Activated naive CD8-positive, alpha-beta T cell treated with anti-CD3 and anti-CD28 coated beads, Interleukin-2, amount 50 U/mL, for 24 hours (primary cell): Measurements from ENCODE around the gene TRIM63.
"Not testable (repeated sequence)": the region's sequence is repeated elsewhere in the genome, so short reads cannot be mapped to it uniquely, and the experiment has no call there.

Source experiments
- ATAC-seq: fragments of 150-1000 bp; cut with Tn5 transposase; one replicate; pipeline ENCODE4 v1.10.0; 2021
- DNase-seq: peaks from one replicate; pipeline ENCODE4 v3.0.0; 2021
- H3K27ac Mint-ChIP-seq: one replicate; pipeline ENCODE4 v1.8.0; 2021; ENCODE audit warnings: mild to moderate bottlenecking, mixed read lengths
- H3K27me3 Mint-ChIP-seq: one replicate; pipeline ENCODE4 v1.8.0; 2021; ENCODE audit warnings: mixed read lengths
- H3K36me3 Mint-ChIP-seq: one replicate; pipeline ENCODE4 v1.8.0; 2021; ENCODE audit warnings: low read depth, mixed read lengths
- H3K4me1 Mint-ChIP-seq: one replicate; pipeline ENCODE4 v1.8.0; 2021; ENCODE audit warnings: mixed read lengths
- H3K4me3 Mint-ChIP-seq: one replicate; pipeline ENCODE4 v1.8.0; 2021; ENCODE audit warnings: mild to moderate bottlenecking, moderate library complexity, mixed read lengths
- H3K9me3 Mint-ChIP-seq: one replicate; pipeline ENCODE4 v1.8.0; 2021; ENCODE audit warnings: mixed read lengths

The TRIM63 gene

GRCh38 chr1:26067432-26067911 is at the start of gene TRIM63:
TRIM63 (minus strand) TSS chr1:26067630; CDS start chr1:26067494, 136 bp downstream.
- Mint-ChIP-seq H3K4me1 (no peaks in the 10 kb centered on the region), H3K9me3 (no peaks in the 10 kb centered on the region), H3K36me3 (no peaks in the 10 kb centered on the region), H3K4me3 (no peak within 1 kb of the TSS), H3K27me3 (peaks cover 15% of the 10 kb centered on the region), H3K27ac (no peak within 1 kb of the TSS)
- ATAC-seq (no peak), DNase-seq (no peak)

GRCh38 chr1:26114165-26114927 is 46.9 kb upstream of the TRIM63 start:
- peaks cover 10% of the 10 kb centered on the region for H3K36me3 Mint-ChIP-seq
- DNase-seq (no peak), ATAC-seq (no peak)
- no peaks in the 10 kb centered on the region for H3K9me3 Mint-ChIP-seq
- H3K4me3 Mint-ChIP-seq = no peak overlapping the region
- no peaks in the 10 kb centered on the region for H3K27me3 Mint-ChIP-seq
- H3K27ac Mint-ChIP-seq = no peak overlapping the region
- H3K4me1 Mint-ChIP-seq = peaks cover 26% of the 10 kb centered on the region

- Mint-ChIP-seq H3K36me3 (peaks cover 7% of the 10 kb centered on the region), H3K27me3 (no peaks in the 10 kb centered on the region), H3K9me3 (no peaks in the 10 kb centered on the region), H3K4me1 (peaks cover 24% of the 10 kb centered on the region), H3K4me3 (peak overlapping the region; percentile 85), H3K27ac (peak overlapping the region; percentile 81)
- DNase-seq (no peak), ATAC-seq (peak; percentile 10)
These were observed 45.0 kb upstream of the TRIM63 start for GRCh38 chr1:26112407-26112775.

GRCh38 chr1:26111530-26112406 is 44.3 kb upstream of the TRIM63 start, which contains the start of gene PDIK1L:
PDIK1L (plus strand) TSS chr1:26111824; CDS start chr1:26114309, 2,485 bp downstream.
- DNase-seq = peak; percentile 97
- Mint-ChIP-seq H3K9me3 (no peaks in the 10 kb centered on the region), H3K27ac (peak within 1 kb of the TSS; percentile 92), H3K4me1 (peaks cover 23% of the 10 kb centered on the region), H3K4me3 (peak within 1 kb of the TSS; percentile 85), H3K27me3 (no peaks in the 10 kb centered on the region), H3K36me3 (peaks cover 7% of the 10 kb centered on the region)
- peak; percentile 85 for ATAC-seq

- no peaks in the 10 kb centered on the region for H3K9me3 Mint-ChIP-seq
- H3K27ac Mint-ChIP-seq = peak overlapping the region; percentile 68
- DNase-seq (peak; percentile 74), ATAC-seq (peak; percentile 48)
- H3K27me3 Mint-ChIP-seq = no peaks in the 10 kb centered on the region
- H3K36me3 Mint-ChIP-seq = peaks cover 7% of the 10 kb centered on the region
- H3K4me1 Mint-ChIP-seq = peaks cover 23% of the 10 kb centered on the region
- H3K4me3 Mint-ChIP-seq = peak overlapping the region; percentile 85
These were observed 43.5 kb upstream of the TRIM63 start for GRCh38 chr1:26110731-26111529.

- H3K4me1 Mint-ChIP-seq = peaks cover 27% of the 10 kb centered on the region
- ATAC-seq (no peak), DNase-seq (no peak)
- peak overlapping the region; percentile 68 for H3K27ac Mint-ChIP-seq
- peaks cover 5% of the 10 kb centered on the region for H3K36me3 Mint-ChIP-seq
- peaks cover 1% of the 10 kb centered on the region for H3K27me3 Mint-ChIP-seq
- peak overlapping the region; percentile 85 for H3K4me3 Mint-ChIP-seq
- H3K9me3 Mint-ChIP-seq = no peaks in the 10 kb centered on the region
These were observed 42.1 kb upstream of the TRIM63 start for GRCh38 chr1:26109229-26110164.

- not testable (repeated sequence) for H3K4me3 Mint-ChIP-seq, H3K9me3 Mint-ChIP-seq, H3K36me3 Mint-ChIP-seq, DNase-seq, H3K27ac Mint-ChIP-seq, ATAC-seq, H3K27me3 Mint-ChIP-seq
- peaks cover 11% of the 10 kb centered on the region for H3K4me1 Mint-ChIP-seq
These were observed 37.8 kb upstream of the TRIM63 start for GRCh38 chr1:26105226-26105548.

GRCh38 chr1:26102526-26102925 is 35.1 kb upstream of the TRIM63 start:
- H3K27ac Mint-ChIP-seq = no peak overlapping the region
- DNase-seq (no peak), ATAC-seq (no peak)
- H3K9me3 Mint-ChIP-seq = no peaks in the 10 kb centered on the region
- H3K36me3 Mint-ChIP-seq = no peaks in the 10 kb centered on the region
- H3K27me3 Mint-ChIP-seq = peaks cover 5% of the 10 kb centered on the region
- no peak overlapping the region for H3K4me3 Mint-ChIP-seq
- peaks cover 11% of the 10 kb centered on the region for H3K4me1 Mint-ChIP-seq

- Mint-ChIP-seq H3K4me1 (peaks cover 11% of the 10 kb centered on the region), H3K27ac (no peak overlapping the region)
These were observed 34.7 kb upstream of the TRIM63 start for GRCh38 chr1:26102119-26102518.

GRCh38 chr1:26100204-26100603 is 32.8 kb upstream of the TRIM63 start:
- H3K4me1 Mint-ChIP-seq, DNase-seq, H3K36me3 Mint-ChIP-seq, H3K4me3 Mint-ChIP-seq, H3K9me3 Mint-ChIP-seq, ATAC-seq, H3K27me3 Mint-ChIP-seq, H3K27ac Mint-ChIP-seq: not testable (repeated sequence)

More at GRCh38 chr1:26102119-26102518, 34.7 kb upstream of the TRIM63 start:
- ATAC-seq (no peak), DNase-seq (no peak)
- Mint-ChIP-seq H3K36me3 (no peaks in the 10 kb centered on the region), H3K4me3 (no peak overlapping the region), H3K27me3 (peaks cover 5% of the 10 kb centered on the region), H3K9me3 (no peaks in the 10 kb centered on the region)

- H3K9me3 Mint-ChIP-seq = no peaks in the 10 kb centered on the region
- no peak for ATAC-seq
These were observed 32.4 kb upstream of the TRIM63 start for GRCh38 chr1:26099780-26100179.

GRCh38 chr1:26098602-26099001 is 31.2 kb upstream of the TRIM63 start:
- ATAC-seq (no peak), DNase-seq (no peak)
- H3K4me1 Mint-ChIP-seq = peaks cover 3% of the 10 kb centered on the region
- no peak overlapping the region for H3K4me3 Mint-ChIP-seq
- no peak overlapping the region for H3K27ac Mint-ChIP-seq
- peaks cover 3% of the 10 kb centered on the region for H3K27me3 Mint-ChIP-seq
- no peaks in the 10 kb centered on the region for H3K9me3 Mint-ChIP-seq
- H3K36me3 Mint-ChIP-seq = no peaks in the 10 kb centered on the region

More at GRCh38 chr1:26099780-26100179, 32.4 kb upstream of the TRIM63 start:
- Mint-ChIP-seq H3K4me1 (peaks cover 6% of the 10 kb centered on the region), H3K4me3 (no peak overlapping the region), H3K27ac (no peak overlapping the region), H3K36me3 (no peaks in the 10 kb centered on the region), H3K27me3 (peaks cover 5% of the 10 kb centered on the region)
- DNase-seq = no peak

GRCh38 chr1:26097696-26098095 is 30.3 kb upstream of the TRIM63 start:
- Mint-ChIP-seq H3K4me3 (no peak overlapping the region), H3K4me1 (peaks cover 3% of the 10 kb centered on the region), H3K27me3 (peaks cover 7% of the 10 kb centered on the region), H3K27ac (no peak overlapping the region), H3K9me3 (no peaks in the 10 kb centered on the region), H3K36me3 (no peaks in the 10 kb centered on the region)
- DNase-seq = no peak
- peak; percentile 40 for ATAC-seq
